Osteoblast (primary cell): ENCODE measurements around the gene OLFM2. TPM values are rescaled to one million over a fixed set of nuclear protein-coding genes. Genes with fewer than 3 reads are reported as not detected.

Experiments
- DNase-seq: peaks from one replicate; pipeline ENCODE4 v3.0.0; 2011; ENCODE audit warnings: low spot score, mixed read lengths; ENCODE audit not compliant: insufficient read length; ENCODE audit errors: missing footprints
- H2AFZ ChIP-seq: 2 replicates; pipeline ENCODE4 v1.6.0; 2011; ENCODE audit warnings: mild to moderate bottlenecking, low read length
- H3K27ac ChIP-seq: 2 replicates; pipeline ENCODE4 v1.5.1; 2011; ENCODE audit warnings: mild to moderate bottlenecking, low read depth, low read length, moderate library complexity
- H3K27me3 ChIP-seq: 2 replicates; pipeline ENCODE4 v1.6.0; 2012; ENCODE audit warnings: mild to moderate bottlenecking, control low read depth, inconsistent platforms, low read length, moderate library complexity; ENCODE audit not compliant: insufficient read depth
- H3K36me3 ChIP-seq: 2 replicates; pipeline ENCODE4 v1.5.1; 2011; ENCODE audit warnings: mild to moderate bottlenecking, low read length, control low read depth, moderate library complexity; ENCODE audit not compliant: insufficient read depth
- H3K4me1 ChIP-seq: 2 replicates; pipeline ENCODE4 v1.5.1; 2011; ENCODE audit warnings: mild to moderate bottlenecking, low read length, control low read depth, moderate library complexity; ENCODE audit not compliant: insufficient read depth
- H3K4me2 ChIP-seq: 2 replicates; pipeline ENCODE4 v1.6.0; 2011; ENCODE audit warnings: mild to moderate bottlenecking, low read length; ENCODE audit not compliant: insufficient read depth
- H3K4me3 ChIP-seq: fragments of 200-600 bp; sonication (generic); 3 replicates; pipeline ENCODE4 v1.5.1; 2012; ENCODE audit warnings: mild to moderate bottlenecking, low read length, inconsistent platforms; ENCODE audit not compliant: insufficient read depth
- H3K79me2 ChIP-seq: 2 replicates; pipeline ENCODE4 v1.6.0; 2012; ENCODE audit warnings: mild to moderate bottlenecking, low read length, control low read depth, inconsistent platforms; ENCODE audit not compliant: insufficient read depth
- H3K9me3 ChIP-seq: 2 replicates; pipeline ENCODE4 v1.5.1; 2011; ENCODE audit warnings: low read depth, low read length, control low read depth
- H4K20me1 ChIP-seq: 2 replicates; pipeline ENCODE4 v1.6.0; 2012; ENCODE audit warnings: mild to moderate bottlenecking, low read length, control low read depth; ENCODE audit not compliant: insufficient read depth
- total RNA-seq: library from RNA; depleted of rRNA; stranded (reverse); fragments of >200 nt; gene quantifications from 2 replicates; pipeline ENCODE4 v1.2.3, GENCODE V29; 2012
- TF ChIP-seq, protein P1 (sequence below): IDR thresholded peaks from 2 replicates; pipeline ENCODE4 v1.5.1; 2011; ENCODE audit warnings: mild to moderate bottlenecking, low read depth, low read length, moderate library complexity; ENCODE audit errors: extremely low read depth

Gene OLFM2
- total RNA-seq, 1 donor, result 0.72 TPM

DNA sequence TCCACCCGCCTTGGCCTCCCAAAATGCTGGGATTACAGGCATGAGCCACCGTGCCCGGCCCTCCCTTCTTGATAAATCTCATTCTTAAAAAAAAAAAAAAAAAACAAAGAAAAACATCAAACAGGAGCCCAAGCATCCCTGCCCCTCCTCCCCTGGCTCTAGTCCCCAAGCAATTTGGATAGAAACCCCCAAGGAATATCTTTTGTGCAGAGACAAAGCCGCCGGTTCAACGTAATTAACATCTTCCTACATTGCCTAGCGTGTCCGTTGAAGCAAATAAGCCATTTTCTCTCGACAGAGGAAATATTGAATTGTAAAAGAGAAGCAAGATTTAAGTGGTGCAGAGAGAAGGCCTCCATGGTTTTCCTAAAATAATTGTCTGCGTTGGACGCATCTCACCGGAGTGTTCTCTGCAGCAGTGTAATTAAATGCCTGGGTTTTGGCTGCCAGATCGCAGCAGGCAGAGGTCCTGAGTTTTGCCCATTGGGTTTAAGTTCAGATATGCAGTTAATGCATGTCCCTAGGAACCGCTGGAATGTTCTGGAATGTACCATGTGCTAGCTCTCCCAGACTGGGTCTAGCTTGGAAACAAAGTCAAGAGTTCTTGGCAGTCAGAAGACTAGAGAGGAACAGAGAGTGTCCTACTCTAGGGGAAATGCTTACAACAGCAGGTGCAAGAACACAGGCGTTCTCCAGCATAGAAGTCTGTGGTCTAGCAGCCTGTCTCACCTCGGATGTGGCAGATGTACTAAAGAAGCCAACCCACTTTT is 70.4 kb downstream of the OLFM2 start:
- no peaks in the 10 kb centered on the region for H4K20me1 ChIP-seq
- H3K4me1 ChIP-seq, result no peaks in the 10 kb centered on the region
- H3K79me2 ChIP-seq, result no peaks in the 10 kb centered on the region
- no peak overlapping the region for H2AFZ ChIP-seq
- no peak overlapping the region for H3K4me3 ChIP-seq
- H3K27ac ChIP-seq, result no peak overlapping the region
- no peaks in the 10 kb centered on the region for H3K36me3 ChIP-seq
- no peak for DNase-seq
- H3K27me3 ChIP-seq, result no peaks in the 10 kb centered on the region
- no peak overlapping the region for H3K4me2 ChIP-seq
- TF ChIP-seq, protein P1, sequence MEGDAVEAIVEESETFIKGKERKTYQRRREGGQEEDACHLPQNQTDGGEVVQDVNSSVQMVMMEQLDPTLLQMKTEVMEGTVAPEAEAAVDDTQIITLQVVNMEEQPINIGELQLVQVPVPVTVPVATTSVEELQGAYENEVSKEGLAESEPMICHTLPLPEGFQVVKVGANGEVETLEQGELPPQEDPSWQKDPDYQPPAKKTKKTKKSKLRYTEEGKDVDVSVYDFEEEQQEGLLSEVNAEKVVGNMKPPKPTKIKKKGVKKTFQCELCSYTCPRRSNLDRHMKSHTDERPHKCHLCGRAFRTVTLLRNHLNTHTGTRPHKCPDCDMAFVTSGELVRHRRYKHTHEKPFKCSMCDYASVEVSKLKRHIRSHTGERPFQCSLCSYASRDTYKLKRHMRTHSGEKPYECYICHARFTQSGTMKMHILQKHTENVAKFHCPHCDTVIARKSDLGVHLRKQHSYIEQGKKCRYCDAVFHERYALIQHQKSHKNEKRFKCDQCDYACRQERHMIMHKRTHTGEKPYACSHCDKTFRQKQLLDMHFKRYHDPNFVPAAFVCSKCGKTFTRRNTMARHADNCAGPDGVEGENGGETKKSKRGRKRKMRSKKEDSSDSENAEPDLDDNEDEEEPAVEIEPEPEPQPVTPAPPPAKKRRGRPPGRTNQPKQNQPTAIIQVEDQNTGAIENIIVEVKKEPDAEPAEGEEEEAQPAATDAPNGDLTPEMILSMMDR, result no peak
- no peaks in the 10 kb centered on the region for H3K9me3 ChIP-seq

DNA sequence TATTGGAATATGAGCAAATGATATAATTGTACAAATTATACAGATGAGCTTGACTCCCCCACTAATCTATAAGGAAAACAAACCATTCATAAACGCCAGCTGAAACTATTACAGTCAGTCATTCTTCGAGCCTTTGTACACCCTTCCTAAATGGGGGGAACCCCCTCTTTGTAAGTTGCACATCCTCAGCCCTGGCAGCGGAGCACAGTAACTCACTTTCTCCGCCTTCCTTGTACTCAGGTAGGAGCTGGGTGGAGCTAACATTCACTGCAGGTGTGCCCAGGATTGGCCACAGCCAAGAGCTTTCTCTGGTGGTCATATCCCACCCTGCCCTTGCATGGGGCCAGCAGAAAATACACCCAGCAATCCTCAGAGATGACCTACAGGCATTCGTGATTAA is 72.6 kb downstream of the OLFM2 start:
- DNase-seq, result no peak
- H4K20me1 ChIP-seq, result no peaks in the 10 kb centered on the region
- no peaks in the 10 kb centered on the region for H3K36me3 ChIP-seq
- no peak overlapping the region for H2AFZ ChIP-seq
- no peak overlapping the region for H3K27ac ChIP-seq
- no peak overlapping the region for H3K4me2 ChIP-seq
- no peak overlapping the region for H3K4me3 ChIP-seq
- H3K9me3 ChIP-seq, result no peaks in the 10 kb centered on the region
- H3K79me2 ChIP-seq, result no peaks in the 10 kb centered on the region
- no peaks in the 10 kb centered on the region for H3K4me1 ChIP-seq
- TF ChIP-seq, protein P1, result no peak
- no peaks in the 10 kb centered on the region for H3K27me3 ChIP-seq

GRCh38 chr19:9862938-9863337 is 73.4 kb downstream of the OLFM2 start:
- TF ChIP-seq, protein P1, result no peak
- Histone ChIP-seq H3K9me3 (no peaks in the 10 kb centered on the region), H3K27ac (no peak overlapping the region), H4K20me1 (no peaks in the 10 kb centered on the region), H3K79me2 (no peaks in the 10 kb centered on the region), H3K36me3 (no peaks in the 10 kb centered on the region), H2AFZ (no peak overlapping the region), H3K27me3 (no peaks in the 10 kb centered on the region), H3K4me1 (no peaks in the 10 kb centered on the region), H3K4me3 (no peak overlapping the region), H3K4me2 (no peak overlapping the region)
- DNase-seq, result no peak

- Histone ChIP-seq H4K20me1 (no peaks in the 10 kb centered on the region), H3K4me2 (no peak overlapping the region), H3K4me3 (no peak overlapping the region), H3K36me3 (no peaks in the 10 kb centered on the region), H3K27ac (no peak overlapping the region), H3K4me1 (no peaks in the 10 kb centered on the region), H3K9me3 (no peaks in the 10 kb centered on the region), H3K27me3 (no peaks in the 10 kb centered on the region), H3K79me2 (no peaks in the 10 kb centered on the region), H2AFZ (no peak overlapping the region)
- no peak for DNase-seq
- TF ChIP-seq, protein P1, result no peak
Observed at GRCh38 chr19:9861503-9861902, 74.8 kb downstream of the OLFM2 start.
